Caco-2 (cell line): Measurements from ENCODE around the gene GRAMD1A. TPM values are rescaled to one million over a fixed set of nuclear protein-coding genes. Genes with fewer than 3 reads are reported as not detected.

Experiments
- BruUV-seq: library from RNA; stranded (reverse); fragments of 400-500 nt; replicated peaks from 2 replicates; lab custom pipeline; 2021; lab: Mats Ljungman, UMichigan
- CTCF ChIA-PET: fragments of 300-600 bp; sonication (Branson Sonifier 250); formaldehyde crosslinking; loops from one replicate; lab custom pipeline; 2022; ENCODE audit warnings: antibody characterized with exemption; lab: Charles Lee
- POLR2A ChIA-PET: fragments of 300-600 bp; sonication (Branson Sonifier 250); formaldehyde crosslinking; loops from one replicate; lab custom pipeline; 2022; ENCODE audit warnings: antibody characterized with exemption; lab: Charles Lee
- DNase-seq, 2 experiments: peaks; one replicate each; pipeline versions ENCODE4 v3.0.0 to v3.0.0-alpha.2; 2020 to 2022
- H3K27me3 ChIP-seq: replicated peaks from 2 replicates; pipeline ENCODE4 v1.6.0; 2011; ENCODE audit warnings: low read length; ENCODE audit not compliant: control insufficient read depth, insufficient read depth
- H3K36me3 ChIP-seq: 2 replicates; pipeline ENCODE4 v1.5.1; 2011; ENCODE audit warnings: low read length; ENCODE audit not compliant: control insufficient read depth, insufficient read depth
- H3K4me1 ChIP-seq: fragments of 250-450 bp; sonication (Bioruptor Pico); 2 replicates; pipeline ENCODE4 v1.5.1; 2020; ENCODE audit warnings: mild to moderate bottlenecking
- H3K4me3 ChIP-seq: 2 replicates; pipeline ENCODE4 v1.5.1; 2011; ENCODE audit warnings: low read depth, mild to moderate bottlenecking, control low read depth, low read length
- H3K9me3 ChIP-seq: fragments of 250-450 bp; sonication (Bioruptor Pico); 2 replicates; pipeline ENCODE4 v1.5.1; 2020; ENCODE audit warnings: mild to moderate bottlenecking, moderate library complexity
- H3K27ac Mint-ChIP-seq: one replicate; pipeline ENCODE4 v1.8.0; 2022; ENCODE audit warnings: mixed read lengths; ENCODE audit not compliant: unreplicated experiment
- H3K27me3 Mint-ChIP-seq: one replicate; pipeline ENCODE4 v1.8.0; 2022; ENCODE audit warnings: mixed read lengths; ENCODE audit not compliant: insufficient read depth, unreplicated experiment
- H3K36me3 Mint-ChIP-seq: one replicate; pipeline ENCODE4 v1.8.0; 2022; ENCODE audit warnings: mild to moderate bottlenecking, mixed read lengths; ENCODE audit not compliant: insufficient read depth, unreplicated experiment
- H3K4me1 Mint-ChIP-seq: one replicate; pipeline ENCODE4 v1.8.0; 2022; ENCODE audit warnings: low read depth, mixed read lengths; ENCODE audit not compliant: unreplicated experiment
- H3K4me3 Mint-ChIP-seq: one replicate; pipeline ENCODE4 v1.8.0; 2022; ENCODE audit warnings: mild to moderate bottlenecking, moderate library complexity, mixed read lengths; ENCODE audit not compliant: unreplicated experiment
- H3K9me3 Mint-ChIP-seq: one replicate; pipeline ENCODE4 v1.8.0; 2022; ENCODE audit warnings: mixed read lengths; ENCODE audit not compliant: unreplicated experiment
- intact Hi-C: fragments of 100-400 bp; cut with micrococcal nuclease; formaldehyde crosslinking; loops from one replicate; pipeline ENCODE4 v1.10.0; 2022; ENCODE audit not compliant: unreplicated experiment
- total RNA-seq: library from RNA; stranded (reverse); gene quantifications from 2 replicates; pipeline ENCODE4 v1.2.3, GENCODE V29; 2022
- TF ChIP-seq, protein P1 (sequence below), 2 experiments: fragments of 200-600 bp in 1 of 2; IDR thresholded peaks; 1 replicate in 1 of 2; 2 replicates in 1 of 2; pipeline versions ENCODE4 v1.5.1 to v1.8.0; 2011 to 2022; ENCODE audit warnings: antibody characterized with exemption in 1 of 2, control low read depth in 1 of 2, inconsistent platforms in 1 of 2, low read depth in 1 of 2, low read length in 1 of 2, mild to moderate bottlenecking in 1 of 2, moderate library complexity in 1 of 2; ENCODE audit not compliant: insufficient read depth in 1 of 2, severe bottlenecking in 1 of 2, unreplicated experiment in 1 of 2

Gene GRAMD1A
- total RNA-seq, 1 experiment from 2014 or later, result 110 TPM

DNA sequence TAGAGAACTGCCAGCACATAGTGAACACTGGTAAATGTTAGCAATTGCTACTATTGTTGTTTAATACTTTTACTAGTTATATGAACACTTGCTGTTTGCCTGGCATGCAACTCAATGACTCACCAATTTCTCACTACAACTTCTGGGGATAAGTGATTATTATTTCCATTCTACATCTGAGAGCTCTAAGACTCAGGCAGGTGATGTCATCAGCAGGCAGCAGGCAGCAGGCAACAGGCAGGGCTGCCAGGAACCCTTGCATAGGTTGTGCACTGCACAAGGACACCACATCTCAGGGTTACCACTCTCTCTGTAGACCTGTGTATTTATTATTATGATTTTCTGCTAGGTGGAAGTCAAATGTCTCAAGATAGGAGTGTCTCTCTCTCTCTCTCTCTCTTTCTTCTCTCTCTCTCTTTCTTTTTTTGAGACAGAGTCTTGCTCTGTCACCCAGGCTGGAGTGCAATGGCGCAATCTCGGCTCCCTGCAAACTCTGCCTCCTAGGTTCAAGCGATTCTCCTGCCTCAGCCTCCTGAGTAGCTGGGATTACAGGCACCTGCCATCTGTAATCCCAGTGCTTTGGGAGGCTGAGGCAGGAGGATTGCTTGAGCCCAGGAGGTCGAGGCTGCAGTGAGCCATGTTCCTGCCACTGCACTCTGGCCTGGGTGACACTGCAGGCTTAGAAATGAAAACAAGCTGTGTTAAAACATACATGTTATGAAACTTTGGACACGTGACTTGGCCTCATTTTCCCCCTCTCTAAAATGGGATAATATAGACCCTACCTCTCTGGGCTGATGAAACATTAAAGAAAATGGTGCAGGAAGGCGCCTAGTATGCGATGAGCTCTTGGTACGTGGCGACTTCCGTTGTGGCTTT lies 64.1 kb downstream of the GRAMD1A start:
- POLR2A ChIA-PET, result no interaction called here
- intact Hi-C loops, result loop anchor here (10.0 kb wide), 1 partner anchor 181 kb away; the partner anchor contains the start of gene LSR
- no peak overlapping the region for H3K27ac Mint-ChIP-seq

DNA sequence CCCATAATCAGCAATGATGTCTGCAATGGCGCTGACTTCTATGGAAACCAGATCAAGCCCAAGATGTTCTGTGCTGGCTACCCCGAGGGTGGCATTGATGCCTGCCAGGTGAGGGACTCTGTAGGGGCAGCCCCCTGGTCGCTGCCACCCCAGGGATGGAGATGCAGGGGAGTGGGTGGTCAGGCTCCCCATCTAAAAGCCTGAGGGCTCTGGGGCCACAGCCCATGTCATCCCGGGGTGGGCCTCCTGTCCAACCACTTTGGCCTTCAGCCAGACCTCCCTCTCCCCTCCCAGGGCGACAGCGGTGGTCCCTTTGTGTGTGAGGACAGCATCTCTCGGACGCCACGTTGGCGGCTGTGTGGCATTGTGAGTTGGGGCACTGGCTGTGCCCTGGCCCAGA lies 65.5 kb downstream of the GRAMD1A start:
- no TSS peak for BruUV-seq
- ChIA-PET POLR2A (no interaction called here), CTCF (interaction anchor here (0.6 to 1.0 kb wide), 2 partner anchors 10 to 63 kb away, joined by 3 to 5 read pairs; no protein-coding TSS in a partner anchor)
- TF ChIP-seq, protein P1, sequence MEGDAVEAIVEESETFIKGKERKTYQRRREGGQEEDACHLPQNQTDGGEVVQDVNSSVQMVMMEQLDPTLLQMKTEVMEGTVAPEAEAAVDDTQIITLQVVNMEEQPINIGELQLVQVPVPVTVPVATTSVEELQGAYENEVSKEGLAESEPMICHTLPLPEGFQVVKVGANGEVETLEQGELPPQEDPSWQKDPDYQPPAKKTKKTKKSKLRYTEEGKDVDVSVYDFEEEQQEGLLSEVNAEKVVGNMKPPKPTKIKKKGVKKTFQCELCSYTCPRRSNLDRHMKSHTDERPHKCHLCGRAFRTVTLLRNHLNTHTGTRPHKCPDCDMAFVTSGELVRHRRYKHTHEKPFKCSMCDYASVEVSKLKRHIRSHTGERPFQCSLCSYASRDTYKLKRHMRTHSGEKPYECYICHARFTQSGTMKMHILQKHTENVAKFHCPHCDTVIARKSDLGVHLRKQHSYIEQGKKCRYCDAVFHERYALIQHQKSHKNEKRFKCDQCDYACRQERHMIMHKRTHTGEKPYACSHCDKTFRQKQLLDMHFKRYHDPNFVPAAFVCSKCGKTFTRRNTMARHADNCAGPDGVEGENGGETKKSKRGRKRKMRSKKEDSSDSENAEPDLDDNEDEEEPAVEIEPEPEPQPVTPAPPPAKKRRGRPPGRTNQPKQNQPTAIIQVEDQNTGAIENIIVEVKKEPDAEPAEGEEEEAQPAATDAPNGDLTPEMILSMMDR (IDR thresholded peaks at IDR 0.05; ENCODE audit: insufficient read depth in 1 of 2, low read depth in 1 of 2, low read length in 1 of 2, severe bottlenecking in 1 of 2, unreplicated experiment in 1 of 2), result no peak
- H3K36me3 ChIP-seq, result no peaks in the 10 kb centered on the region
- no peaks in the 10 kb centered on the region for H3K4me1 ChIP-seq
- H3K4me1 Mint-ChIP-seq, result no peaks in the 10 kb centered on the region
- intact Hi-C loops, result loop anchor here (10.0 kb wide), 1 partner anchor 179 kb away; the partner anchor contains the start of gene LSR
- H3K4me3 Mint-ChIP-seq, result no peak overlapping the region
- no peaks in the 10 kb centered on the region for H3K9me3 Mint-ChIP-seq
- no peak overlapping the region for H3K27ac Mint-ChIP-seq
- DNase-seq, result no peak
- H3K9me3 ChIP-seq, result peaks cover 5% of the 10 kb centered on the region; the same call in 1 of the 2 replicates
- H3K36me3 Mint-ChIP-seq, result no peaks in the 10 kb centered on the region
- no peak overlapping the region for H3K4me3 ChIP-seq
- H3K27me3 Mint-ChIP-seq, result peaks cover 6% of the 10 kb centered on the region
- H3K27me3 ChIP-seq, result no peaks in the 10 kb centered on the region; the same call in 1 of the 2 replicates

More for the DNA sequence above, 64.1 kb downstream of the GRAMD1A start:
- H3K4me1 Mint-ChIP-seq, result no peaks in the 10 kb centered on the region
- TF ChIP-seq, protein P1 (IDR thresholded peaks at IDR 0.05; ENCODE audit: insufficient read depth in 1 of 2, low read depth in 1 of 2, low read length in 1 of 2, severe bottlenecking in 1 of 2, unreplicated experiment in 1 of 2), result no peak
- no peaks in the 10 kb centered on the region for H3K36me3 ChIP-seq
- no peaks in the 10 kb centered on the region for H3K9me3 ChIP-seq
- DNase-seq, result no peak
- no peaks in the 10 kb centered on the region; the same call in 1 of the 2 replicates for H3K27me3 ChIP-seq
- no peaks in the 10 kb centered on the region for H3K9me3 Mint-ChIP-seq
- no peak overlapping the region for H3K4me3 ChIP-seq
- H3K4me3 Mint-ChIP-seq, result no peak overlapping the region
- BruUV-seq, result no TSS peak
- CTCF ChIA-PET, result interaction anchor here (0.6 to 1.4 kb wide), 2 partner anchors 8 to 78 kb away, joined by 3 to 4 read pairs; no protein-coding TSS in a partner anchor
- peaks cover 6% of the 10 kb centered on the region for H3K27me3 Mint-ChIP-seq
- no peaks in the 10 kb centered on the region for H3K36me3 Mint-ChIP-seq
- no peaks in the 10 kb centered on the region for H3K4me1 ChIP-seq

DNA sequence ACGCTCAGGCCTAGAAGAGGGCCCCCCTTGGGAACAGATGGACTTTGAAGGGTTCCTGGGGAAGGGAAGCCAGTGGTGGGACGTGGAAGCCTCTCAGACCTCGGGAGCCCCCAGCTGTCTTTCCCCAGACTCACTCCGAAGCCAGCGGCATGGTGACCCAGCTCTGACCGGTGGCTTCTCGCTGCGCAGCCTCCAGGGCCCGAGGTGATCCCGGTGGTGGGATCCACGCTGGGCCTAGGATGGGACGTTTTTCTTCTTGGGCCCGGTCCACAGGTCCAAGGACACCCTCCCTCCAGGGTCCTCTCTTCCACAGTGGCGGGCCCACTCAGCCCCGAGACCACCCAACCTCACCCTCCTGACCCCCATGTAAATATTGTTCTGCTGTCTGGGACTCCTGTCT lies 66.0 kb downstream of the GRAMD1A start:
- intact Hi-C loops, result loop anchor here (2.0 to 10.0 kb wide), 2 partner anchors 23 to 179 kb away; partner anchors contain the start of gene LSR
- H3K4me1 Mint-ChIP-seq, result no peaks in the 10 kb centered on the region
- H3K4me3 Mint-ChIP-seq, result no peak overlapping the region
- peaks cover 6% of the 10 kb centered on the region for H3K27me3 Mint-ChIP-seq
- TF ChIP-seq, protein P1 (IDR thresholded peaks at IDR 0.05; ENCODE audit: insufficient read depth in 1 of 2, low read depth in 1 of 2, low read length in 1 of 2, severe bottlenecking in 1 of 2, unreplicated experiment in 1 of 2), result no peak
- Histone ChIP-seq H3K4me3 (no peak overlapping the region), H3K4me1 (no peaks in the 10 kb centered on the region), H3K36me3 (no peaks in the 10 kb centered on the region), H3K27me3 (no peaks in the 10 kb centered on the region; the same call in 1 of the 2 replicates), H3K9me3 (peaks cover 8% of the 10 kb centered on the region; the same call in 1 of the 2 replicates)
- H3K27ac Mint-ChIP-seq, result no peak overlapping the region
- H3K9me3 Mint-ChIP-seq, result no peaks in the 10 kb centered on the region
- no peak for DNase-seq
- no TSS peak for BruUV-seq
- ChIA-PET POLR2A (no interaction called here), CTCF (interaction anchor here (0.7 to 1.8 kb wide), 7 partner anchors 10 to 151 kb away, joined by 3 to 24 read pairs (median 3); partner anchors contain the start of genes FXYD5 and LGI4)
- no peaks in the 10 kb centered on the region for H3K36me3 Mint-ChIP-seq
